ENCODE measurements around the gene PTPRN2. TPM values are rescaled to one million over a fixed set of nuclear protein-coding genes. Genes with fewer than 3 reads are reported as not detected.
A peak's percentile ranks its signal among the peaks of the same experiment; 100 is the strongest.

Gene PTPRN2
- total and polyA plus RNA-seq, 2 of the 13 experiments (the other 11 are each of a cell fraction or from before 2014, with no cell fraction given): 2.5 to 24.2 TPM

DNA sequence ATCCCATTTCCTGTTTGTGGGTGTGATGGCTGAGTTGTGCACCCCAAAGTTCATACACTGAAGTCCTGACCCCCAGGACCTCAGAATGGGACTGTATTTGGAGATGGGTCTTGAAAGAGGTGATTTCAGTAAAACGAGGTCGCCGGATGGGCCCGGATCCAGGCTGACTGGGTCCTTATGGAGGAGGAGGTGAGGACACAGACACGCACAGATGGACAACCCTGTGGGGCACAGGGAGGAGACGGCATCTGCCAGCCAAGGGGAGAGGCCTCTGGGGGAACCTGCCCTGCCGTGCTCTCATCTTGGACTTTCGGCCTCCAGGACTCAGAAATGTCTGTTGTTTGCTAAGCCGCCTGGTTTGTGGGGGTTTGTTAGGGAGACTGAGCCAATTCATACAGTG is 61.1 kb downstream of the PTPRN2 start:
- TF ChIP-seq SKI (IDR thresholded peaks at IDR 0.05; ENCODE audit: partially characterized antibody) (no peak), TFAP4 (IDR thresholded peaks at IDR 0.05; ENCODE audit: borderline replicate concordance, low read depth) (no peak)
- TF ChIP-seq, protein P1, sequence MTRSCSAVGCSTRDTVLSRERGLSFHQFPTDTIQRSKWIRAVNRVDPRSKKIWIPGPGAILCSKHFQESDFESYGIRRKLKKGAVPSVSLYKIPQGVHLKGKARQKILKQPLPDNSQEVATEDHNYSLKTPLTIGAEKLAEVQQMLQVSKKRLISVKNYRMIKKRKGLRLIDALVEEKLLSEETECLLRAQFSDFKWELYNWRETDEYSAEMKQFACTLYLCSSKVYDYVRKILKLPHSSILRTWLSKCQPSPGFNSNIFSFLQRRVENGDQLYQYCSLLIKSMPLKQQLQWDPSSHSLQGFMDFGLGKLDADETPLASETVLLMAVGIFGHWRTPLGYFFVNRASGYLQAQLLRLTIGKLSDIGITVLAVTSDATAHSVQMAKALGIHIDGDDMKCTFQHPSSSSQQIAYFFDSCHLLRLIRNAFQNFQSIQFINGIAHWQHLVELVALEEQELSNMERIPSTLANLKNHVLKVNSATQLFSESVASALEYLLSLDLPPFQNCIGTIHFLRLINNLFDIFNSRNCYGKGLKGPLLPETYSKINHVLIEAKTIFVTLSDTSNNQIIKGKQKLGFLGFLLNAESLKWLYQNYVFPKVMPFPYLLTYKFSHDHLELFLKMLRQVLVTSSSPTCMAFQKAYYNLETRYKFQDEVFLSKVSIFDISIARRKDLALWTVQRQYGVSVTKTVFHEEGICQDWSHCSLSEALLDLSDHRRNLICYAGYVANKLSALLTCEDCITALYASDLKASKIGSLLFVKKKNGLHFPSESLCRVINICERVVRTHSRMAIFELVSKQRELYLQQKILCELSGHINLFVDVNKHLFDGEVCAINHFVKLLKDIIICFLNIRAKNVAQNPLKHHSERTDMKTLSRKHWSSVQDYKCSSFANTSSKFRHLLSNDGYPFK (CRISPR knock-in tag; IDR thresholded peaks at IDR 0.05; ENCODE audit: borderline replicate concordance): no peak
- TF ChIP-seq, protein P2, sequence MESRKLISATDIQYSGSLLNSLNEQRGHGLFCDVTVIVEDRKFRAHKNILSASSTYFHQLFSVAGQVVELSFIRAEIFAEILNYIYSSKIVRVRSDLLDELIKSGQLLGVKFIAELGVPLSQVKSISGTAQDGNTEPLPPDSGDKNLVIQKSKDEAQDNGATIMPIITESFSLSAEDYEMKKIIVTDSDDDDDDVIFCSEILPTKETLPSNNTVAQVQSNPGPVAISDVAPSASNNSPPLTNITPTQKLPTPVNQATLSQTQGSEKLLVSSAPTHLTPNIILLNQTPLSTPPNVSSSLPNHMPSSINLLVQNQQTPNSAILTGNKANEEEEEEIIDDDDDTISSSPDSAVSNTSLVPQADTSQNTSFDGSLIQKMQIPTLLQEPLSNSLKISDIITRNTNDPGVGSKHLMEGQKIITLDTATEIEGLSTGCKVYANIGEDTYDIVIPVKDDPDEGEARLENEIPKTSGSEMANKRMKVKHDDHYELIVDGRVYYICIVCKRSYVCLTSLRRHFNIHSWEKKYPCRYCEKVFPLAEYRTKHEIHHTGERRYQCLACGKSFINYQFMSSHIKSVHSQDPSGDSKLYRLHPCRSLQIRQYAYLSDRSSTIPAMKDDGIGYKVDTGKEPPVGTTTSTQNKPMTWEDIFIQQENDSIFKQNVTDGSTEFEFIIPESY (CRISPR knock-in tag; IDR thresholded peaks at IDR 0.05): peak; percentile 39; the same call in 1 of the 2 replicates
- Histone ChIP-seq H3K79me2 (ENCODE audit: insufficient read depth, low read length) (peaks cover 14% of the 10 kb centered on the region), H3K4me2 (ENCODE audit: low read depth, low read length) (no peak overlapping the region), H3K9ac (ENCODE audit: insufficient read depth, low read depth, low read length) (no peak overlapping the region), H3K27ac (ENCODE audit: extremely low read length, insufficient read depth, low read length) (no peak overlapping the region), H3K4me1 (ENCODE audit: insufficient read depth, low read length) (peaks cover 52% of the 10 kb centered on the region), H3K27me3 (ENCODE audit: control insufficient read depth in 1 of 2, insufficient read depth in 2 of 2, low read length in 2 of 2) (no peaks in the 10 kb centered on the region), H2AFZ (ENCODE audit: low read length) (no peak overlapping the region), H3K4me3 (replicated peaks in 1 of 3; ENCODE audit: insufficient read depth in 1 of 3, low read depth in 2 of 3, low read length in 3 of 3) (no peak overlapping the region), H3K36me3 (replicated peaks in 1 of 2; ENCODE audit: control insufficient read depth in 1 of 2, insufficient read depth in 2 of 2, low read length in 2 of 2) (peaks cover 5 to 7% of the 10 kb centered on the region in 2 experiments; a peak in 4 of 5 replicates), H4K20me1 (ENCODE audit: insufficient read depth, low read length) (peaks cover 83% of the 10 kb centered on the region), H3K9me3 (ENCODE audit: low read length) (no peaks in the 10 kb centered on the region)
- BruUV-seq (replicated peaks): no TSS peak
- WGBS (ENCODE audit: low lambda C conversion rate): 79% methylated on average over 6 of the region's 9 CpGs
- in situ Hi-C loops (cut with HindIII; ENCODE audit: extremely low pct_ligation_motif_present, low pct_unique_long_range_greater_than_20kb): no loop called here
- no peak for ATAC-seq
- intact Hi-C loops (cut with micrococcal nuclease; ENCODE audit: unreplicated experiment): no loop called here
- ChIA-PET POLR2A (no interaction called here), CTCF (ENCODE audit: low intra/inter-chr PET ratio, low total read pairs) (no interaction called here)
- no peak for DNase-seq (ENCODE audit: low spot score)
- FAIRE-seq: no peak
